GM06990 (cell line): ENCODE measurements around the gene RUNX3.

Experiments
- DNase-seq: peaks from one replicate; pipeline ENCODE4 v3.0.0-alpha.2; 2011; ENCODE audit not compliant: insufficient read length; ENCODE audit errors: extremely low read depth
- H3K27me3 ChIP-seq: replicated peaks from 2 replicates; pipeline ENCODE4 v1.6.0; 2011; ENCODE audit warnings: low read length; ENCODE audit not compliant: control insufficient read depth, insufficient read depth
- H3K36me3 ChIP-seq: 2 replicates; pipeline ENCODE4 v1.5.1; 2011; ENCODE audit warnings: low read length; ENCODE audit not compliant: control insufficient read depth, insufficient read depth
- H3K4me3 ChIP-seq: replicated peaks from 2 replicates; pipeline ENCODE4 v1.5.1; 2011; ENCODE audit warnings: low read depth, mild to moderate bottlenecking, control low read depth, low read length
- TF ChIP-seq, protein P1 (sequence below): IDR thresholded peaks from 2 replicates; pipeline ENCODE4 v1.5.1; 2011; ENCODE audit warnings: low read length, control low read depth, mild to moderate bottlenecking, inconsistent platforms; ENCODE audit not compliant: insufficient read depth, poor library complexity, severe bottlenecking

Gene RUNX3

DNA sequence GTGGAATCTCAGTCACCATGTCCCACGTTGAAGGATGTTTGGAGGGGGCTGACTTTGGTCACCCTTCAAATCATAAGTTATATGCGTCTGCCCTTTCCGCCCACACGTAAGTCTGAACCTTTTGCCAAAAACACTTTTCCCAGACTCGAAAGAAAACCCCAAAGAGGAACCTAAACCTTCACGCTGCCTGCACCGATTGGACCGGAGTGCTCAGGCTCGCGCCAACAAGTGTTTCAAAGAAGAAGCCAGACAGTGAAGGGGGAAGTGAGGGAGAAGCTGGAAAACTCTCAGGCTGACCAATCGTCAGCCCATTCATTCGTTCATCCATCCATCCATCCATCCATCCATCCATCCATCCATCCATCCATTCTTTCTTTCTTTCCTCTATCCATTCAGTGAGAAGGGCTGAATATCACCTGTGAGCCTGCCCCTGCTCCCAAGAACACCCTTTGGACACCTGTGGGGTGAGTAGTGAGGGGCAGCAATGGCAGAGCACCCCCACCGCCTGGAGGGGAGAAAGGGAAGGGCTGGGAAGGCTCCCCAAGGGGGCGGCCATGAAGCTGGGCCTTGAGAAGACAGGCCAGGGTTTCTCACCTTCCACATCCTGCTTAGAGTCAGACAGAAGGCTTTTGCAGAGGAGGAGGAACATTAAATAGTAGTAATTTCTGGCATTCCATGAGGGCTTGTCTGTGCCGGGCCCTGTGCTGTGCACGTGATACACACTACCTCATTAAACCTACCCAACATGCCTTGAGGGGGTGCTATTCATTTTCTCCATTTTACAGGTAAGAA lies 27.1 kb upstream of the RUNX3 start:
- TF ChIP-seq, protein P1, sequence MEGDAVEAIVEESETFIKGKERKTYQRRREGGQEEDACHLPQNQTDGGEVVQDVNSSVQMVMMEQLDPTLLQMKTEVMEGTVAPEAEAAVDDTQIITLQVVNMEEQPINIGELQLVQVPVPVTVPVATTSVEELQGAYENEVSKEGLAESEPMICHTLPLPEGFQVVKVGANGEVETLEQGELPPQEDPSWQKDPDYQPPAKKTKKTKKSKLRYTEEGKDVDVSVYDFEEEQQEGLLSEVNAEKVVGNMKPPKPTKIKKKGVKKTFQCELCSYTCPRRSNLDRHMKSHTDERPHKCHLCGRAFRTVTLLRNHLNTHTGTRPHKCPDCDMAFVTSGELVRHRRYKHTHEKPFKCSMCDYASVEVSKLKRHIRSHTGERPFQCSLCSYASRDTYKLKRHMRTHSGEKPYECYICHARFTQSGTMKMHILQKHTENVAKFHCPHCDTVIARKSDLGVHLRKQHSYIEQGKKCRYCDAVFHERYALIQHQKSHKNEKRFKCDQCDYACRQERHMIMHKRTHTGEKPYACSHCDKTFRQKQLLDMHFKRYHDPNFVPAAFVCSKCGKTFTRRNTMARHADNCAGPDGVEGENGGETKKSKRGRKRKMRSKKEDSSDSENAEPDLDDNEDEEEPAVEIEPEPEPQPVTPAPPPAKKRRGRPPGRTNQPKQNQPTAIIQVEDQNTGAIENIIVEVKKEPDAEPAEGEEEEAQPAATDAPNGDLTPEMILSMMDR: no peak
- H3K36me3 ChIP-seq: peaks cover 15% of the 10 kb centered on the region
- DNase-seq: no peak
- H3K4me3 ChIP-seq: peak overlapping the region; percentile 16; the same call in 1 of the 2 replicates
- H3K27me3 ChIP-seq: no peaks in the 10 kb centered on the region

DNA sequence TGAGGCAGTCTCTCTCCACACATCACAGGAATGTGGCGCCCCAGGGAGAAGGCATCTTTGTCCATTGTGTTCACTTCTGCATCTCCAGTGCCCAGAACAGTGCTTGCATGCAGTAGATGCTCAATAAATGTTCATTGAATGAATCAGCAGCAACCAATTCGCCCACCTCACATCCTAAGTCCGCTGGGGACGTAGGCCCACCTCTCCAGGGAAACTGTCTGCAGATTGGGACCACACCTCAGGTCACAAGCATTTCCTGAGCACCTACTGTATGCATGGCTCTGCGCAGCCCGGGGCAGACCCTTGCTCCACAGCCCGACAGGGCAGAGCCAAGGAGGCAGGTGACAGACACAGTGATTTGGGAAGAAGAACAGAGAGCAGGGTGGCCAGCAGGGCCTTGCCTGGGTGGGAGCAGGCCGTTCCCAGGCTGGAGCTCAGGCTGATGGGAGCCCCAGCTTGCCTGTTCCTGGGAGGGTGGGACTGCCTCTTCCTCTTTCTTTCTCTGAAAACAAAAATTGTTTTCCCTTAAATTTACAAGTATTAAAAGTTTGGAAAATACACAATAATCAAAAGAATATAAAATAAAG lies 25.8 kb upstream of the RUNX3 start:
- peaks cover 13% of the 10 kb centered on the region for H3K36me3 ChIP-seq
- DNase-seq: no peak
- no peaks in the 10 kb centered on the region for H3K27me3 ChIP-seq
- no peak overlapping the region for H3K4me3 ChIP-seq
- TF ChIP-seq, protein P1: no peak

DNA sequence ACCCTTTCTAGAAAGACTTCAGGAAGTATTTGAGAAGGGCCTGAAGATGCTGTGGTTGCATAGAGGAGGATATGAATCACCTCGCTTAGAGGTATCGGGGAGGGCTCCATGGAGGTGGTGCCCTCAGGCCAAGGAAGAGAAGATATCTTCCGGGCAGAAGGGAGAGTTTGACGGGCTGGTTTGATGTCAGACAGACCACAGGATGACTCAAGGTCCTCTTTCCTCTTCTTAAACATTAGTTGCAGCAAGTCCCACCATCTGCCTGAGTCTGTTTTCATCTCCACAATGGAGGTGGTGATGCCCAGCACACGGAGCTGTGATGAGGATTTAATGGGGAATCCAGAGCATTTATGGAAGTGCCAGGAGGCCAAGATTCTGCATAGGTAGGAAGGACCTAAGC lies 25.1 kb upstream of the RUNX3 start:
- peaks cover 12% of the 10 kb centered on the region for H3K36me3 ChIP-seq

DNA sequence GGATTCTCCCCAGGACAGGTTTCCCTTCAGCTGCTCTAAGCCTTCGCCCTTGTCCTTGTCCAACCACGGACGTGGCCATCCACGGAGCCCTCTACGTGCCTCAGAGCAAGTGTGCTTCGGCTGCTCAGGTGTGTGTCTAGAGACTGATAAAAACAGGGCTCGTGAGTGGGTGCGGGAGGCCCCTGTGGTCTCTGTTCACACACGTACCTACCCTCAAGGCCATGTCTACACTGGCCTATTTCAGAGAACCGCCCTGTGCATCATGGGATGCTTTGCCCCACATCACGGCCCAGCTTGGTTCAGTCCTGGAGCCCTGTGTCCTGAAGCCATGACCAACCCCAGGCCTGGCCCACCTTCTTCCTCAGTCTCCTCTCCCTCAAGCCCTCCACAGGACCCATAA lies 24.6 kb upstream of the RUNX3 start:
- H3K4me3 ChIP-seq: no peak overlapping the region

More for the DNA sequence above, 25.1 kb upstream of the RUNX3 start:
- no peaks in the 10 kb centered on the region for H3K27me3 ChIP-seq
- DNase-seq: no peak
- TF ChIP-seq, protein P1: no peak
- no peak overlapping the region for H3K4me3 ChIP-seq

DNA sequence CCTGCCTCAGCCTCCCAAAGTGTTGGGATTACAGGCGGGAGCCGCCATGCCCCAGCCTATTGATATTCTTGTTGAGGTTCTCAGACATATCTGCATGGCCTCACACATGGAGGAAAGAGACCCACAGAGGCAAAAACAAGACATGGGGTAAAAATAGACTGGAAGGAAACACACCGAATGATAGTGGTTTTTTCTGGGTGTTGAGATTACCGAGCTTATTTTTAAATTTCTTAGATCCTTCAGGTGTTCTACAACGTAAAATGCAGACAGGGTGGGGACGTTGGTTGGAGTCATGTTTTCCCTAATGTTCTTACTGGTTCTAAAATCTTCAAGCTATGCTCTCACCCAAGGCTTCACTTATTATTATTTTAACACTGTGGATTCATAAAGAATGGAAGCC lies 23.9 kb upstream of the RUNX3 start:
- no peaks in the 10 kb centered on the region for H3K27me3 ChIP-seq
- H3K36me3 ChIP-seq: peaks cover 11% of the 10 kb centered on the region
- TF ChIP-seq, protein P1: no peak
- H3K4me3 ChIP-seq: no peak overlapping the region
- DNase-seq: no peak

More for the DNA sequence above, 24.6 kb upstream of the RUNX3 start:
- H3K36me3 ChIP-seq: peaks cover 12% of the 10 kb centered on the region
- H3K27me3 ChIP-seq: no peaks in the 10 kb centered on the region
- DNase-seq: no peak
- TF ChIP-seq, protein P1: no peak
